COLO668 (cell line): ENCODE results near the gene TBATA.

Source experiments
- DNase-seq: peaks from one replicate; lab custom pipeline; 2025; ENCODE audit not compliant: unreplicated experiment; lab: John Stamatoyannopoulos, UW

The TBATA gene

GRCh38 chr10:70809011-70809611, 23.9 kb upstream of the TBATA start:
- DNase-seq, result no peak

GRCh38 chr10:70807556-70807955, 22.4 kb upstream of the TBATA start:
- no peak for DNase-seq

- DNase-seq, result no peak
These were observed 21.7 kb upstream of the TBATA start for GRCh38 chr10:70806841-70807240.

- no peak for DNase-seq
These were observed 20.5 kb upstream of the TBATA start for GRCh38 chr10:70805619-70806215.

GRCh38 chr10:70804421-70804808, 19.2 kb upstream of the TBATA start:
- DNase-seq, result peak; percentile 17

- peak; percentile 53 for DNase-seq
These were observed 18.7 kb upstream of the TBATA start for GRCh38 chr10:70803775-70804420.

GRCh38 chr10:70801854-70802253, 16.7 kb upstream of the TBATA start:
- no peak for DNase-seq

GRCh38 chr10:70799124-70799523, 13.9 kb upstream of the TBATA start:
- DNase-seq, result no peak

- DNase-seq, result no peak
These were observed 12.7 kb upstream of the TBATA start for GRCh38 chr10:70797840-70798239.

GRCh38 chr10:70795613-70796012, 10.4 kb upstream of the TBATA start:
- no peak for DNase-seq

GRCh38 chr10:70791386-70792039, 6.3 kb upstream of the TBATA start:
- DNase-seq, result no peak

GRCh38 chr10:70786799-70787415, 1.7 kb upstream of the TBATA start:
- DNase-seq, result no peak

GRCh38 chr10:70784471-70784870, 706 bp downstream of the TBATA start:
- no peak for DNase-seq

GRCh38 chr10:70784016-70784415, 1.2 kb downstream of the TBATA start:
- no peak for DNase-seq

- DNase-seq, result no peak
These were observed 2.2 kb downstream of the TBATA start for GRCh38 chr10:70782746-70783680.

GRCh38 chr10:70782086-70782745, 3.0 kb downstream of the TBATA start:
- no peak for DNase-seq

GRCh38 chr10:70781461-70782051, 3.6 kb downstream of the TBATA start:
- DNase-seq, result no peak

GRCh38 chr10:70780772-70781171, 4.4 kb downstream of the TBATA start:
- no peak for DNase-seq

- DNase-seq, result no peak
These were observed 4.8 kb downstream of the TBATA start for GRCh38 chr10:70780370-70780760.
